Measurements from ENCODE around the gene RASSF5.

Gene RASSF5

GRCh38 chr1:206507284-206508129 lies at the start of gene RASSF5:
Gene RASSF5, plus strand, starts transcription at chr1:206507531. Its CDS starts 72 bp downstream, at chr1:206507603.
- DNase-seq (ENCODE audit: insufficient read length, low spot score) = no peak
- TF ChIP-seq, protein P1, sequence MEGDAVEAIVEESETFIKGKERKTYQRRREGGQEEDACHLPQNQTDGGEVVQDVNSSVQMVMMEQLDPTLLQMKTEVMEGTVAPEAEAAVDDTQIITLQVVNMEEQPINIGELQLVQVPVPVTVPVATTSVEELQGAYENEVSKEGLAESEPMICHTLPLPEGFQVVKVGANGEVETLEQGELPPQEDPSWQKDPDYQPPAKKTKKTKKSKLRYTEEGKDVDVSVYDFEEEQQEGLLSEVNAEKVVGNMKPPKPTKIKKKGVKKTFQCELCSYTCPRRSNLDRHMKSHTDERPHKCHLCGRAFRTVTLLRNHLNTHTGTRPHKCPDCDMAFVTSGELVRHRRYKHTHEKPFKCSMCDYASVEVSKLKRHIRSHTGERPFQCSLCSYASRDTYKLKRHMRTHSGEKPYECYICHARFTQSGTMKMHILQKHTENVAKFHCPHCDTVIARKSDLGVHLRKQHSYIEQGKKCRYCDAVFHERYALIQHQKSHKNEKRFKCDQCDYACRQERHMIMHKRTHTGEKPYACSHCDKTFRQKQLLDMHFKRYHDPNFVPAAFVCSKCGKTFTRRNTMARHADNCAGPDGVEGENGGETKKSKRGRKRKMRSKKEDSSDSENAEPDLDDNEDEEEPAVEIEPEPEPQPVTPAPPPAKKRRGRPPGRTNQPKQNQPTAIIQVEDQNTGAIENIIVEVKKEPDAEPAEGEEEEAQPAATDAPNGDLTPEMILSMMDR (IDR thresholded peaks at IDR 0.05; ENCODE audit: insufficient read depth, missing control alignments) = no peak
- no peak for FAIRE-seq

GRCh38 chr1:206459703-206460102 lies 47.6 kb upstream of the RASSF5 start:
- DNase-seq (ENCODE audit: insufficient read length, low spot score) (no peak), FAIRE-seq (no peak)
- TF ChIP-seq, protein P1 (IDR thresholded peaks at IDR 0.05; ENCODE audit: insufficient read depth, missing control alignments) = no peak

- FAIRE-seq (no peak), DNase-seq (ENCODE audit: insufficient read length, low spot score) (no peak)
- TF ChIP-seq, protein P1 (IDR thresholded peaks at IDR 0.05; ENCODE audit: insufficient read depth, missing control alignments) = no peak
Observed at GRCh38 chr1:206460836-206461426, 46.4 kb upstream of the RASSF5 start.

DNA sequence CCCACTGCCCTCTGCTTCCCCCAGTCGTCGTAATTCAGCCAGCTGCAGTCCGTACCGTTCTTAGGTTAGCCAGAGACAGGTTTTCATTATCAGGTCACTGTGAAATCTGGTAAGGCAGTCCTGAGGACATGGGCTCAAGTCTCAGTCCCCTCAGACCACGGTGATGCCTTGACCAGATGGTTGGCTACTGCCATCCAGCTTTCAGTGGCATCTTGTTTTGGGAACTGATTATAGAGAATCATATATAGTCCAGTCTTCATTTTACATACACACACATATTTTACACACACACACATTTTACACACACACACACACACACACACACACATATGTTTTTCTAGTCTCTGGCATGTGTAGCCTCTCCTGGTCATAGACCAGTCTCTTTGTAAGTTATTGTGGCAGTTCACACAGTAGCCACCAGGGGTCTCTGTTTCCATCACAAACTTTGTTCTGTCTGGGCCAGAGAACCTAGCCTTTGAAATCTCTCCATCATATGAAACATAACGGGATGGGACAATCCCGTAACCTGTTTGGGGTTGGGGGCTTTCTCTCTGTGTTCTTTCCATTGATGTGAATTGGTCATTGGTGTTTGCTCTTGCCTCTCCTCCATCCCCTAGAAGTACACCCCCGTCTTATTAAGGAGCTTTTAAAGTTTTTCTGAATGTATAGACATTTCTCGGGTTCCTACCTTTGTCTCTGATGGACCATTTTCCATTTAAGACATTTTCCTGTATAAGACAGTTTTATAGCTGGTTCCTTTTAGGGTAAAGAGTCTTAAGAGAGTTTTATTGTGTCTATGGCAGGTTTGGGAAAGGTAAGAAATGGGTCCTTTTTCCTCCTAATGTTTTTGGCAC lies 45.5 kb upstream of the RASSF5 start:
- no peak for FAIRE-seq
- TF ChIP-seq, protein P1 (IDR thresholded peaks at IDR 0.05; ENCODE audit: insufficient read depth, missing control alignments) = peak; percentile 87
- DNase-seq (ENCODE audit: insufficient read length, low spot score) = peak; percentile 77

DNA sequence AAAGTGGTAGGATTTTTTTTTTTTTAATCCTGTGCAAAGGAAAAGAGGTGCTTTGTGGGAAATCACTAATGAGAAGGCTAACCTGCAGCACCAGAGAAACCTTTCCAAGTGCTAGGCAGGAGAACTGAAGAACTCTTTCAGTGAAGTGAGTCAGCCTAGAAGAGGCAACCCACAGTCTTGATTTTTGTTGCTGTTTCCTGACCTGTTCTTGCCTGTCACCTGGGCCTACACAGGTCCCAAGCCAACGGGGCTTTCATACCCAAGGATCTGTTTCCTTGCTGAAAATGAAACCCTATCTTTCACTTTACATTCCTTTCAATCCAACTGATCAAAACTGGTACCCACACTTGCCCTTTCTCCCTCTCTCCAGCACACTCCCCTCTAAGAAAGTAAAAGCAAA lies 44.2 kb upstream of the RASSF5 start:
- DNase-seq (ENCODE audit: insufficient read length, low spot score) = no peak
- TF ChIP-seq, protein P1 (IDR thresholded peaks at IDR 0.05; ENCODE audit: insufficient read depth, missing control alignments) = no peak
- FAIRE-seq = no peak

DNA sequence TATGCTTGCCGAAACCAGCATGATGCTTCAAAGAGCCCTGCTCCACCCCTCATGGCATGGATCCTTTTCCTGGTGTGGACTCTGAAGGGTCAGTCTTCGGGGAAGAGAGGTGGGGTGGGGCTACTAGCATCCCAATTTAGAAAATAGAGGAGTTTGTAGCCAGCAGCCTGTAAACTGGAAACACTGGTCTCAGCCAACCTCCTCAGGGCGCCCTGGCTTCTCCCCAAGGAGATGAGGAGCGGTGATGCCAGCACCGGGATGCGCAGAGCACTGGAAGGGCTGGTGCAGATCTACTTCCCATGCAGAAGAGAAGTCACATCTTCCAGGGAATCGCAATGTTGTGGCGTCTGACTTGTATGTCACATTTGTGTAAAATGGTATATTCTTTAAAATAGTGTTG lies 43.4 kb upstream of the RASSF5 start:
- DNase-seq (ENCODE audit: insufficient read length, low spot score) = no peak
- TF ChIP-seq, protein P1 (IDR thresholded peaks at IDR 0.05; ENCODE audit: insufficient read depth, missing control alignments) = no peak
- FAIRE-seq = no peak
